Vagina (tissue), 2 donors: ENCODE measurements around the gene CASR.

Source experiments
- CTCF ChIP-seq, 3 experiments: fragments of 450-650 bp in 2 of 3; fragments of 200-600 bp in 1 of 3; sonication (generic) in 1 of 3; IDR thresholded peaks; one replicate each; pipeline ENCODE4 v1.5.1; 2017 to 2019; ENCODE audit warnings: antibody characterized with exemption in 3 of 3, mild to moderate bottlenecking in 2 of 3, moderate library complexity in 2 of 3
- POLR2A ChIP-seq, 2 donors: fragments of 450-650 bp; IDR thresholded peaks; one replicate each; pipeline ENCODE4 v1.6.1; 2017; ENCODE audit warnings: antibody characterized with exemption in 2 of 2, mild to moderate bottlenecking in 2 of 2, moderate library complexity in 2 of 2

- TF ChIP-seq POLR2A (IDR thresholded peaks at IDR 0.05) (no peak), CTCF (IDR thresholded peaks at IDR 0.05) (no peak)
These were observed 148.4 kb downstream of the CASR start for GRCh38 chr3:122331886-122332285.
